ENCODE results near the gene KCNN3. TPM values are rescaled to one million over a fixed set of nuclear protein-coding genes. Genes with fewer than 3 reads are reported as not detected.

KCNN3 gene
- total and polyA plus RNA-seq, 8 donors, result 1.9 to 3.1 (median 2.3) TPM

- no peaks in the 10 kb centered on the region for H3K36me3 ChIP-seq
- H3K27me3 ChIP-seq, result no peaks in the 10 kb centered on the region
- H3K27ac ChIP-seq, result no peak overlapping the region
- no peaks in the 10 kb centered on the region for H3K9me3 ChIP-seq
- H3K4me1 ChIP-seq, result peaks cover 0 to 33% of the 10 kb centered on the region in 2 donors
- DNase-seq (no peak), ATAC-seq (no peak)
- TF ChIP-seq CTCF (IDR thresholded peaks at IDR 0.05), result no peak
- no peak overlapping the region for H3K4me3 ChIP-seq
- intact Hi-C loops (cut with DNase I), result no loop called here
These were observed 152.6 kb downstream of the KCNN3 start for GRCh38 chr1:154717528-154717924.

DNA sequence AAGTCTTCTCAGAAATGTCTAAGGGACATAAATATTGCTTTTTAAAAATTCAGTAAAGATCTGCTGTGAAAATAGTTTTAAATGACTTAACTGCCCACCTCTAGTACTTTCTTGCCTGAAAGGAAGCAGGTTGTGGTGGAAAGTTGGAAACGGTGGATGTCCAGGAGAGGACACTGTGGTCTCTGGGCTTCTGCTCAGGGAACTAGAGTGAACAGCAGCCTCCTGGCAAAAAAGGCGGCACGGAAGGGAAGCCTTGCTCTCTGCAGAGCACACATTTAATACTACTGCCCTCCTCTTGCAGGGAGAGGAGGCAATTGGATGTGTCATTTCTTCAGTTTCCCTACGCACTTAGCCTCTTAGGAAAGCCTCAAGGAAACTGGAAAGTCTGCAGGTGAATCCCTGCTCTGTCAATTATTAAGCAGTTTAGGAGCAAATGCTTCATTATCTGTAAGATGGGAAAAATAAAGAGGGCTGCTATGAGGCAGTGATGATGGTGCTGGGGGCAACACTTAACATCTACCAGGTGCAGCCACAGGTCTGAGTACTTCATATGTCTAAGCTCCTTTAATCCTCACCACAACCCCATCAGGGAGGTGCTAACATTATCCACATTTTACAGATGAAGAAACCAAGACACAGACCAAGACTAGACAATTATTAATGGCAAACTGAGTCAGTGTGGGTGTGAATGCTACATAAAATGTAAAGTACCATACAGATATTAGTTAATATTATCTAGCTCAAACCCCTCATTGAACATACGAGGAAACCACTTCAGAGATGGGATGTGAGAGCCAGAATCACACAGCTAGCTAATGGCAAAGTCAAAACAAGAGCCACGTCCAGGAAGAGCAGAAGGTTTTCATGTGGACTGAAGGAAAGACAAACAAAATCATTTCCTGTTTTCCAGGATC, 153.2 kb downstream of the KCNN3 start:
- Histone ChIP-seq H3K4me1 (peaks cover 0 to 33% of the 10 kb centered on the region in 2 donors), H3K36me3 (no peaks in the 10 kb centered on the region), H3K9me3 (no peaks in the 10 kb centered on the region), H3K27ac (no peak overlapping the region), H3K4me3 (no peak overlapping the region), H3K27me3 (no peaks in the 10 kb centered on the region)
- intact Hi-C loops (cut with DNase I), result no loop called here
- no peak for DNase-seq
- no peak for ATAC-seq
- TF ChIP-seq CTCF (IDR thresholded peaks at IDR 0.05), result no peak

DNA sequence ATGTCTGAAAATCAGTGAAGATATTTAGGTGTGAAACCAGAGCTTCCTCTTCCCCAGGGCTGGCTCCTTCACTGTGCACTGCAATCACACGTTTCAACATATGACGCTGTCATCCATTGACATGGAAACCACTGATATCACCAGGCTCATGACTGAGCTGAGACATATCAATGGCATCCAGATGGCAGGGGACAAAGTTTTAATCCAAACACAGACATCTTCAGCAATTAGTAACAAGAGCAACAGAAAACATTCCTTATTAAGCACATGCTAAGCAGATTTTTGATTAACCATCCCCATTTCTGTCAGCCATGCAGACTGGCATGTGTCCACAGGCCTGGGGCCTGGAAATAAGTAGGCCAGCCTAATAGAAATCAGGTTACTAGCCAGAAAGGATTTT, 154.1 kb downstream of the KCNN3 start:
- peak in 1 of 4 donors; percentile 46 for DNase-seq
- no peak for TF ChIP-seq CTCF (IDR thresholded peaks at IDR 0.05)

DNA sequence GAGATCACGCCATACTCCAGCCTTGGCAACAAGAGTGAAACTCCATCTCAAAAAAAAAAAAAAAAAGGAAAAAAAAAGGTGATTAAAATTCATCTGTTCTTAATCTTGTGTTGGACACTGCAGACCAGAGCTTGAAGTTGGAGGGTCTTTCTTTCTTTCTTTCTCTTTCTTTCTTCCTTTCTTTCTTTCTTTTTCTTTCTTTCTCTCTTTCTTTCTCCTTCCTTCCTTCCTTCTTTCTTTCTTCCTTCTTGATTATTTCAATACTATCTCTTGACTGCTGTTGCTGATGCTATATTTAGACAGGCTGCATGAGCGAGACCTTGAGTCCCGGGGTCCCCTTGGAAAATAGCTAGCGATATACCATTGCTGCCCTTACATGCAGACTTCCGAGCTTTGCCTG, 154.7 kb downstream of the KCNN3 start:
- H3K4me1 ChIP-seq, result peaks cover 0 to 22% of the 10 kb centered on the region in 2 donors
- DNase-seq (no peak), ATAC-seq (no peak)
- TF ChIP-seq CTCF (IDR thresholded peaks at IDR 0.05), result no peak
- no peak overlapping the region for H3K4me3 ChIP-seq
- no peaks in the 10 kb centered on the region for H3K9me3 ChIP-seq
- no peaks in the 10 kb centered on the region for H3K36me3 ChIP-seq
- no peaks in the 10 kb centered on the region for H3K27me3 ChIP-seq
- intact Hi-C loops (cut with DNase I), result no loop called here
- no peak overlapping the region for H3K27ac ChIP-seq

More for the DNA sequence above, 154.1 kb downstream of the KCNN3 start:
- intact Hi-C loops (cut with DNase I), result no loop called here
- Histone ChIP-seq H3K27me3 (no peaks in the 10 kb centered on the region), H3K9me3 (no peaks in the 10 kb centered on the region), H3K4me3 (no peak overlapping the region), H3K36me3 (no peaks in the 10 kb centered on the region), H3K4me1 (peaks cover 0 to 28% of the 10 kb centered on the region in 2 donors), H3K27ac (no peak overlapping the region)
- peak; percentile 56 for ATAC-seq

- Histone ChIP-seq H3K9me3 (no peaks in the 10 kb centered on the region), H3K27me3 (no peaks in the 10 kb centered on the region), H3K4me3 (no peak overlapping the region), H3K4me1 (peaks cover 0 to 18% of the 10 kb centered on the region in 2 donors), H3K36me3 (no peaks in the 10 kb centered on the region), H3K27ac (no peak overlapping the region)
- no peak for TF ChIP-seq CTCF (IDR thresholded peaks at IDR 0.05)
- peak; percentile 89 for ATAC-seq
- intact Hi-C loops (cut with DNase I), result no loop called here
- peak in 1 of 4 donors; percentile 75 for DNase-seq
These were observed 155.4 kb downstream of the KCNN3 start for GRCh38 chr1:154714638-154715037.

Data from left lung (tissue), 10 donors.